HPDE6-E6E7 (cell line): ENCODE data around the gene KRTAP5-2.

ENCODE experiments used
- DNase-seq: peaks from one replicate; pipeline ENCODE4 v3.0.0; 2011; ENCODE audit warnings: missing footprints; ENCODE audit errors: extremely low spot score

Gene KRTAP5-2

GRCh38 chr11:1556278-1556902 is 41.7 kb downstream of the KRTAP5-2 start:
- DNase-seq = no peak

GRCh38 chr11:1555713-1556153 is 42.4 kb downstream of the KRTAP5-2 start:
- DNase-seq = no peak

GRCh38 chr11:1554981-1555712 is 42.9 kb downstream of the KRTAP5-2 start:
- DNase-seq = no peak

GRCh38 chr11:1553808-1554594 is 44.1 kb downstream of the KRTAP5-2 start:
- DNase-seq = no peak

- DNase-seq = no peak
These were observed 48.5 kb downstream of the KRTAP5-2 start for GRCh38 chr11:1549338-1550330.

GRCh38 chr11:1548221-1549070 is 49.6 kb downstream of the KRTAP5-2 start:
- peak; percentile 67 for DNase-seq

GRCh38 chr11:1547467-1548098 is 50.5 kb downstream of the KRTAP5-2 start:
- DNase-seq = no peak
